Hypothalamus (tissue), 51 donors: ENCODE results near the gene MRPS33.

Experiments
- DNase-seq, 51 donors: peaks; one replicate each; lab custom pipeline; 2025; lab: John Stamatoyannopoulos, UW

MRPS33 gene

GRCh38 chr7:141012696-141013344 lies 1.9 kb downstream of the MRPS33 start:
- no peak for DNase-seq

DNA sequence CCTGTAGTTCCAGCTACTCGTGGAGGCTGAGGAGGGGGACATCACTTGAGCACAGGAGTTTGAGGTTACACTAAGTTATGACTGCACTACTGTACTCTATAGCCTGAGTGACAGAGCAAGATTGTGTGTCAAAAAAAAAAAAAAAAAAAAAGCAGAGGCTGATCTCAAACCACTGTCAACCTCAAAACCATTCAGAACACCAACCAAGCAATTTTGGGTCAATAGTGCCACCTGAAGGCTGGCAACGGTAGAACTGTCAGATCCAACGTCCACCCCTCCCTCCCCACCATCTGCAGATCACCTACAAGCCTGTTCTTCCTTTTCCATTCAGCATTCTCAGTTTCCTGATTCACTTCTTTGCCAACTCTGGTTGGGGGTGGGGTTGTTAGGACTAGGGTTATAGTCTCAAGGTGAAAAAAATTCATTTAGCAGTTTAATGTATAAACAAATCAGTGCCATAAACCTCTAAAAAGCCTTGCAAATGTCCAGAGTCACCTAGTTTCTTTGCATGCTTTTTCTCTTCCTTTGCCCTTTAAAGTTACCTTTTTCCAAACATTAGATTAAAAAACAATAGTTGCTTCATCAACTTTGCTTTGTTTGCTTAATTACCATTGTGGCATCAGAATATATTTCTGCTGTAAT lies 2.6 kb downstream of the MRPS33 start:
- peak in 37 of 51 donors; percentile 1 to 72 (median 19) for DNase-seq

GRCh38 chr7:141011443-141011842 lies 3.3 kb downstream of the MRPS33 start:
- no peak for DNase-seq

DNA sequence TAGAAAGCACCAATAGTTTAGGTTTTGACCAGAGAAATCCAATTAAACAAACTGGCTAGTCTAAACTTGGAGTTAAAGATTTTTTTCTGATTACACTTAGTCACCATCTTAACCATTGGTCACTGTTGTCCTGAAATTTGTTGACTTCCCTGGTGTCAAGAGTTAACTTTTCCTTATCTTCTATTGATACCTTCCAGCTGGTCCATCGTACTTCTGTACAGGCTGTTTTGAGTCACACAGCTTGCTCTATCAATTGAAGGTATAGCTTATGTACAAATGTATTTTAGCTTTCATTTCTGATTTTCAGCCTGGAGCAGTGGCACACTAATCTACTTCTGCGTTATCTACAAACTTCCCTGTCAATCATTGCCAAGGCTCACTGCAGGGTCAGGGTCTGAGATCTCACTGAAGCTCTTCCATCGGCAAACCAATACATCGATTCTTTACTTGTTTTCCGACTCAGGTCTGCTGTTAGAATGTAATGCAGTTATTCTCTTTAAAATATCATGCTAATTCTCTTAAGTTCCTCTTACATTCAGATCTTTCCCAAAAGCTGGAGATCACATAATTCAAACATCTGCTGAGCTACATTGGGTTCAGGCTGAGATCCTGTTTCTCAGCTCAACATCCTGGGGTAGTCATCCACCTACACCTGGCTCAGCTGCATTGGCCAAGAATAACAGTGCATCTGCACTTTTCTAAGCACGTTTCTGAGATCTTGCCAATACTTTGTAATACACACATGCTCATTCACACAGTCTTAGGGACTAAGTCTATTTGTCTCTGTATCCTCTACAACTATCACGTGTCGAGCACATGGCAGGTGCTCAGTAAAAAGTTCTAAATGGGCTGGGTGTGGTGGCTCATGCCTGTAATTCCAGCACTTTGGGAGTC lies 11.3 kb downstream of the MRPS33 start:
- no peak for DNase-seq

DNA sequence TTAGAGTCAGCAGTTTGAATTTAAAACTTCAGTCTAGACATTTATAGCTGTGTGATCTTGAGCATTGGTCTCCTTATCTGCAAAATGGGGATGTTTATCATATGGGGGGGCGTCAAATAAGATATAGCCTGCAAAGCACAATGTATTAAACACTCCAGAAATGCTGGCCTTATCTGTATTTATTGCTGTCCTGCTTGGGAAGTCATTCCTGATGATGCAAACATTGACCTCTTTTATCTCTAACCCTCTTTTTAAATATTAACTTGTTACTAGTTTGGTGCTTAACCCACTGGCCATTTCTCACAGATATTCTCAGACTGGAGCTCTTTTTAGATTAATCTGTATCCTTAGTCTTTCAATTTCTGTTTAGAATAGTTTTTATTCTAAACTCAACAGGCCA lies 13.2 kb downstream of the MRPS33 start:
- no peak for DNase-seq

GRCh38 chr7:141001122-141001521 lies 13.6 kb downstream of the MRPS33 start:
- DNase-seq = no peak

GRCh38 chr7:140998715-140999114 lies 16.0 kb downstream of the MRPS33 start:
- DNase-seq = no peak

DNA sequence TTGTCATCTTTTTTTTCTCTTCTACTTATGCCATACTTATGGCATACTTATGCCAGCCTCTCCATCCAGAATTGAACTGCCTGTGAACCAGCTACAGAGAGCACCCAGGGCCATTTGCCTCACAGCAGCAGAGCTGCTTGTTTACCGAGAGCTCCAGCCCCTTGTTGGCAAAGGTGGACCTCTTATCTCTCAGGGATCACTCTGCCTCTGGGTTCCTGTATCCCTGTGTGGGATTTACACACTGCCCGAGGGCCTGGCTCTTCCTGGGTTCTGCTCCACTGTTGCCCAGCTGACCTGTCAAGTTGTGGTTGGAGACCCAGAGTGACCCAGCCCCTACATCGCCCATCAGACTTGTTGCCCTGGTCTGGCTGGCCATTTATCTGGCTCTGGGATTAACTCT lies 22.3 kb downstream of the MRPS33 start:
- DNase-seq = no peak

GRCh38 chr7:140990193-140990962 lies 24.4 kb downstream of the MRPS33 start:
- DNase-seq = no peak

GRCh38 chr7:140989068-140989467 lies 25.7 kb downstream of the MRPS33 start:
- DNase-seq = no peak

- DNase-seq = no peak
Measured at GRCh38 chr7:140983802-140984201, 30.9 kb downstream of the MRPS33 start.

DNA sequence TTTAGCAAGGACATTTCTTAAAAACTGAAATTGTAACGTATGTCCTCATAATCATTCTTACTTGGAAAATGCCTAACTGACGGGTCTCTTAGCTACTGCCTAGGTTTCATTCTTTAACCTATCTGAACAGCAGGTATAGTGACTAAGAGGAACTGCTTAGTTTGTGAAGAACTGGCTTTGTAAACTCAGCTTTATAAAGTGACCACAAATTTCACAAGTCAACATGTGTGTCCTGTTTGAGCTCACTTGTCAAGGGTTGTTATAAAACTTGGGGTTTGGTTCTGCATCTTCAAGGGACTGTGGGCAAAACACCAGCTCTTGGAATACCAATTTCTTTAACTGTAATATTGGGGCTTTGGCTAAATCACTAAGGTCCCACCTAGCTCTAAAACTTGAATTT lies 32.2 kb downstream of the MRPS33 start:
- no peak for DNase-seq

- no peak for DNase-seq
Measured at GRCh38 chr7:140981951-140982350, 32.8 kb downstream of the MRPS33 start.

DNA sequence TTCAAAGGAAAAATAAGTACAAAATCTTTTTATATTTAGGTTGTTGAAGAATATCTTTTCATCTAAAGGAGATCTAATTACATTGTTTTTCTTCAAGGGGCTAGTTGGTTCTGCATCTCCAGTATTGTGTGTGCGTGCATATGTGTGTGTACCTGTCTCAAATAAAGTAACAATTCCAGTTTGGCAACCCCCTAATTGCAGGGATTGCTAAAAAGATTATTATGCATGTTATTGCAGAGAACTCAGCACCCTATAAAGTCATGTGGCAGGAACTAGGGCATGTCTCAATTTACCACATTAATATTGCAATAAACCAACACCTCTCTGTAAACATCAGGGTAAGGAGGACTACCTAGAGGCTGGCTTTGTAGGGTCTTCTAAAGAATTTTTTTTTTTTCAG lies 37.0 kb downstream of the MRPS33 start:
- DNase-seq = no peak

DNA sequence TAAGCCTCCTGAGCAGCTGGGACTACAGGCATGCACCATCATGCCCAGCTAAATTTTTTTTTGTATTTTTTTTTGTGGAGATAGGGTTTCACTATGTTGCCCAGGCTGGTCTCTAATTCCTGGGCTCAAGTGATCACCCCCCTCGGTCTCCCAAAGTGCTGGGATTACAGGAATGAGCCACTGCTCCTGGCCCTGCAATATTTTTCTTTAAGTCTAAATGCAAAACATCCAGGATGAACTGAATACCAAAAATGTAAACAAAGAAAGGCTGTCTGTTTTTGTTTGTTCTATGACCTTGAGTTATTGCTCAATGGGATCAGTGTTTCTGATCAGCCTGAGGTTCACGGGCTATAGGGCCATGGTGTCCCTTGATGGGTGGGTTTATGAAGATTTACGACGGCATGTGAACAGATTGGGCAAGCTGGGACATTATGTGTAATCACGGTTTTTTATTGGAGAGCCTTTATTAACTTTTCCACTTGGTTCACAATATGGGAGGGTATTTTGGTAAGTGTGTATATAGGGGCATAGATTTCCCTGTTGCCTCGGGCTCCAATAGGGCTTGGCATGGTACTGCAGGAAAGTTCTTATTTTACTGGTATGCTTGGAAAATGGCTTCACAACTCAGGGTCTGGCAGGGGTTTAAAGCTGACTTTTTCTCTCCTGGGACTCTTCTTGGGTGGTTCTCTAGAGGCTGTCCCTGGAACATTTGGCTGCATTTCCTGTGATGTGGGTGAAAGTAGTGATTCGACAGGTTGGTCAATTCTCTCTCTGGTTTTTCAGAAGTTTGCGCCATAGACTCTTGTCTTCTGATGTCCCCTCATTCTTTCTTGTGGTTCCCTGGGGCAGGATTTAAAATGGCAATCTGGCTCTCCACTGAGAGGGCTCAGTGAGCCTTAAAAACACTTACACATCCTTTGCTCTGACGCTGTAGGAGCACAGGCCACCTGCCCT lies 41.6 kb downstream of the MRPS33 start:
- DNase-seq = no peak

- DNase-seq = no peak
Measured at GRCh38 chr7:140972344-140972743, 42.4 kb downstream of the MRPS33 start.

DNA sequence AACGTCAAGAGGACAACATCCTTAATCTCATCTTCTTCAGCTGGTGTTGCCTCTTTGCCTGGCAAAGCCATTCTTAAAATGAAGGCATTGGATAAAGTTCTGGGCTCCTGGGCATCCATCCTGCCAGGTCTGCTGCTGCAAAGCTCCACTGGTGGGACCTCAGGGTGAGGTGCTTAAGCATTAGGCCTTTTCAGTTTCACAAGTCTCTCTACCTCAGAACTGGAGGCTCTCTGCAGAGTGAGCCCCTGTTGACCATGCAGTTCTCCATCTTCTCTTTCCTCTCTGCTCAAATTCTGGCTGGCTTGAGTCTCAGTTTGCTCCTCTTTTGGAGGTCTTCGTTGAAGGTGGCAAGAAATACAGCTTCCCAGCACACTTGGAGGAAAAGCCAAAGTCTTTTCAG lies 47.3 kb downstream of the MRPS33 start:
- no peak for DNase-seq

GRCh38 chr7:140966561-140967233 lies 48.1 kb downstream of the MRPS33 start:
- no peak for DNase-seq

GRCh38 chr7:140961117-140961516 lies 53.6 kb downstream of the MRPS33 start:
- DNase-seq = no peak
